Sigmoid colon (tissue), 7 donors: ENCODE results near the gene CCDC188. TPM values are rescaled to one million over a fixed set of nuclear protein-coding genes. Genes with fewer than 3 reads are reported as not detected.

ENCODE experiments used
- DNase-seq: peaks from one replicate; pipeline ENCODE4 v3.0.0-alpha.2; 2019
- H3K27ac ChIP-seq, 4 donors: fragments of 200-600 bp; sonication (generic); one replicate each; pipeline ENCODE4 v1.5.1; 2016 to 2019; ENCODE audit warnings: mild to moderate bottlenecking in 1 of 4
- H3K27me3 ChIP-seq, 3 donors: fragments of 200-600 bp; sonication (generic); one replicate each; pipeline ENCODE4 v1.5.1; 2019; ENCODE audit warnings: mild to moderate bottlenecking in 1 of 3
- H3K36me3 ChIP-seq, 4 donors: fragments of 200-600 bp; sonication (generic); one replicate each; pipeline ENCODE4 v1.5.1; 2016 to 2019
- H3K4me1 ChIP-seq, 4 donors: fragments of 200-600 bp; sonication (generic); one replicate each; pipeline ENCODE4 v1.5.1; 2017 to 2019
- H3K4me3 ChIP-seq, 4 donors: fragments of 200-600 bp; sonication (generic); one replicate each; pipeline ENCODE4 v1.5.1; 2017 to 2019; ENCODE audit warnings: mild to moderate bottlenecking in 2 of 4, moderate library complexity in 1 of 4
- H3K9me3 ChIP-seq, 4 donors: fragments of 200-600 bp in 3 of 4; sonication (generic) in 3 of 4; one replicate each; pipeline versions ENCODE4 v1.5.1 to v1.6.1; 2013 to 2019
- EP300 ChIP-seq, 4 donors: sonication (generic); formaldehyde crosslinking; IDR thresholded peaks; one replicate each; pipeline ENCODE4 v1.6.1; 2017; ENCODE audit warnings: antibody characterized with exemption in 4 of 4
- POLR2A ChIP-seq, 2 donors: fragments of 450-650 bp; IDR thresholded peaks; one replicate each; pipeline ENCODE4 v1.6.1; 2016; ENCODE audit warnings: antibody characterized with exemption in 2 of 2, mild to moderate bottlenecking in 2 of 2, moderate library complexity in 2 of 2
- POLR2AphosphoS5 ChIP-seq, 4 donors: sonication (generic); formaldehyde crosslinking; IDR thresholded peaks; one replicate each; pipeline ENCODE4 v1.6.1; 2017; ENCODE audit warnings: antibody characterized with exemption in 4 of 4
- WGBS, 2 donors: extraction: QIAGEN DNeasy Blood & Tissue Kit; methylation state at CpG; one replicate each; pipeline ENCODE4 v1.1.7; 2013; 5-methylcytosine and 5-hydroxymethylcytosine counted together
- intact Hi-C: fragments of 100-400 bp; cut with DNase I; formaldehyde crosslinking; loops from one replicate; pipeline ENCODE4 v1.15.1; 2023
- polyA plus RNA-seq, 3 donors: library from polyadenylated mRNA; stranded (reverse); fragments of 200-250 nt; gene quantifications; one replicate each; pipeline ENCODE4 v1.2.3, GENCODE V29; 2013
- total RNA-seq, 4 donors: library from RNA; depleted of rRNA; stranded (reverse); fragments of >200 nt; gene quantifications; one replicate each; pipeline ENCODE4 v1.1.0, GENCODE V29; 2016
- TF ChIP-seq, protein P1 (sequence below), 4 experiments: fragments of 450-650 bp in 3 of 4; fragments of 200-600 bp in 1 of 4; IDR thresholded peaks; one replicate each; pipeline ENCODE4 v1.5.1; 2016 to 2019; ENCODE audit warnings: antibody characterized with exemption in 4 of 4, mild to moderate bottlenecking in 3 of 4, moderate library complexity in 2 of 4
- donor health status: healthy with polysubstance abuse.
- donor health status: Bipolar disorder and iron deficiency.
- donor health status: healthy.

CCDC188 gene
- total and polyA plus RNA-seq, 7 donors: 0.41 to 1.1 TPM; not detected in 5

DNA sequence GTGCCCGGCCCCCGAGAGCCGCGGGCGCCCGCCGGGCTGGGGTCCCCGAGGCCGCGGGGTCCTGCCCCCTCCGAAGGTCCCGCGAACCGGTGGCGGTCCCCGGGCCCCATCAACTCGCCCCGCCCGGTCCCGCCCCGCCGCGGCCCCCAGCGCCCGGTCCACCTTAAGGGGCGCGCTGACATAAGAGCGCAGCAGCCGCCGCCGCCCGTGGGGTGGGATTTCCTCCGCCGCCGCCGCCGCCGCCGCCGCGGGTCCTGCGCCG, 19.3 kb downstream of the CCDC188 start, which contains the start of gene ZDHHC8:
ZDHHC8 (plus strand) TSS at position 208 of the 262 bp plus-strand sequence. CDS start 144 bp downstream, outside the sequence.
- intact Hi-C loops: loop anchor here (5.0 to 10.0 kb wide), 3 partner anchors 49 to 277 kb away; partner anchors contain the start of genes DGCR8, GNB1L, RTL10 and TANGO2
- peaks cover 0 to 15% (median 3%) of the 10 kb centered on the region in 4 donors for H3K36me3 ChIP-seq
- H3K9me3 ChIP-seq: no peaks in the 10 kb centered on the region
- no peaks in the 10 kb centered on the region for H3K27me3 ChIP-seq
- TF ChIP-seq, protein P1, sequence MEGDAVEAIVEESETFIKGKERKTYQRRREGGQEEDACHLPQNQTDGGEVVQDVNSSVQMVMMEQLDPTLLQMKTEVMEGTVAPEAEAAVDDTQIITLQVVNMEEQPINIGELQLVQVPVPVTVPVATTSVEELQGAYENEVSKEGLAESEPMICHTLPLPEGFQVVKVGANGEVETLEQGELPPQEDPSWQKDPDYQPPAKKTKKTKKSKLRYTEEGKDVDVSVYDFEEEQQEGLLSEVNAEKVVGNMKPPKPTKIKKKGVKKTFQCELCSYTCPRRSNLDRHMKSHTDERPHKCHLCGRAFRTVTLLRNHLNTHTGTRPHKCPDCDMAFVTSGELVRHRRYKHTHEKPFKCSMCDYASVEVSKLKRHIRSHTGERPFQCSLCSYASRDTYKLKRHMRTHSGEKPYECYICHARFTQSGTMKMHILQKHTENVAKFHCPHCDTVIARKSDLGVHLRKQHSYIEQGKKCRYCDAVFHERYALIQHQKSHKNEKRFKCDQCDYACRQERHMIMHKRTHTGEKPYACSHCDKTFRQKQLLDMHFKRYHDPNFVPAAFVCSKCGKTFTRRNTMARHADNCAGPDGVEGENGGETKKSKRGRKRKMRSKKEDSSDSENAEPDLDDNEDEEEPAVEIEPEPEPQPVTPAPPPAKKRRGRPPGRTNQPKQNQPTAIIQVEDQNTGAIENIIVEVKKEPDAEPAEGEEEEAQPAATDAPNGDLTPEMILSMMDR (IDR thresholded peaks at IDR 0.05): no peak
- TF ChIP-seq POLR2AphosphoS5 (IDR thresholded peaks at IDR 0.05) (no peak), EP300 (IDR thresholded peaks at IDR 0.05) (no peak), POLR2A (IDR thresholded peaks at IDR 0.05) (no peak)
- DNase-seq: no peak
- peaks cover 0 to 53% (median 47%) of the 10 kb centered on the region in 4 donors for H3K4me1 ChIP-seq
- 1% methylated on average over 43 of the region's 43 CpGs for WGBS, 2 donors
- peak within 1 kb of the TSS; percentile 91 to 99 (median 99) for H3K27ac ChIP-seq
- peak within 1 kb of the TSS; percentile 77 to 100 (median 96) for H3K4me3 ChIP-seq

DNA sequence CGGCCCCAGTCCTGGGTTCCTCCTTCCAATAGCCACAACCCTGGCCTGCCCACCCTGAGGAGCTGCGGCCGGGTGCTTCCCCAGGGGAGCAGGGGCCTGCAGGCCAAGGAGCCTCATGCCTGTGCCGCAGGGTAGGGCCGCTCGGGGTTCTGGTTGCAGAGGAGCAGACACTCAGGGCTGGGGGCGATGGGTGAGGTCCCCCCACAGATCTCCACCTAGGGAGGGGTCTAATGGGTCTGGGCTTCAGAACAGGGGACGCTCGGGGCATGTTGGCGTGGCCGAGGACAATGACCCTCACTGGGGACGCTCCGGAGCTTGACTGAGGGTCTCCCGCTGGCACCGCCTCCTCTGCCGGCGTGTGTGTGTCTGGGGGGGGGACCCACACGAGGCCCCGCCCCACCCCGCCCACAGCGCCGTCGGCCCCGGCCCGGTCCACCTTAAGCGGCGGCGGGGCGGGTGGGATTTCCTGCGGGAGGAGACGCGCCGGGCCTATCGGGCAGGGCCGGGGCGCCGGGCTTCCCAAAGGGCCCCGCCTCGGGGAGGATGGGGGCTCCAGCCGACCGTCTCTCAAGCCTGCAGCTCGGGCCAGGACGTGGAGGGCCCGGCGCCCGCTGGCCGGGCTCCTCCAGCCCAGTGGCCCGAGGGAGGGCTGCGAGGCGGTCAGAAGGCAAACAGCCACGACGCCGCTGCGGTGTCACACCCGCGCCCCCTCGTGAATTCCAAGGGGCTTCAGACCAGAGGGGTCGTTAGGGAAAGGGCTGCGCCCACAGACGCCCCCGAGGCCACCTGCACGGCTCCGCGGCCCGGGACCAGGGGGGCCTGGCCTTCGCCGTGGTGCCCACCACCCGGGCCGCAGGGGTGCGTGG, 19.9 kb downstream of the CCDC188 start:
- peak overlapping the region; percentile 91 to 99 (median 99) for H3K27ac ChIP-seq
- H3K36me3 ChIP-seq: peaks cover 0 to 20% (median 5%) of the 10 kb centered on the region in 4 donors
- H3K4me3 ChIP-seq: peak overlapping the region; percentile 77 to 100 (median 96)
- DNase-seq: peak; percentile 94
- no peaks in the 10 kb centered on the region for H3K9me3 ChIP-seq
- H3K27me3 ChIP-seq: no peaks in the 10 kb centered on the region
- TF ChIP-seq POLR2AphosphoS5 (IDR thresholded peaks at IDR 0.05) (peak in 3 of 4 donors; percentile 38 to 55 (median 49)), EP300 (IDR thresholded peaks at IDR 0.05) (no peak)
- peaks cover 0 to 48% (median 42%) of the 10 kb centered on the region in 4 donors for H3K4me1 ChIP-seq
- WGBS, 2 donors: 5 to 6% methylated on average over 70 of the region's 70 CpGs
- intact Hi-C loops: loop anchor here (5.0 to 10.0 kb wide), 3 partner anchors 49 to 276 kb away; partner anchors contain the start of genes DGCR8, GNB1L, RTL10 and TANGO2

DNA sequence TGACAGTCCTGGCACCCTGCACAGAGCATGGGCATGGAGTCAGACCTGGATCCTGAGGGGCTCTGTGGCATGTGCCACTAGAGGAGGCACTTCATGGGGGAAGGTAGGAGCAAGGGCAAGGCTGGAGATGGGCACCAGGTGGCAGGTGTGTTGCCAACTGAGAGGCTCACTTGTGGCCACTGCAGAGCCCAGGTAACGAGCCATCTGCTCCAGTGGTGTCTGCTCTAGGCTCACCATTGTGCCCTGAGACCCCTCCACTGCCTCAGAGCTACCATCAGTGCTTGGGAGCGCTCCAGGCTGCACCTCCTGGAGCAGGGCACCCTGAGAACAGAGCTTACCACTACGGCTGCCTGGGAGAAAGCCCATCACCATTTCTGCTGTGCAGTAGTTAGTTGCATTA, 20.5 kb downstream of the CCDC188 start:
- H3K27ac ChIP-seq: peak overlapping the region; percentile 91 to 99 (median 99)
- 65 to 81% methylated on average over 3 of the region's 3 CpGs for WGBS, 2 donors
- peaks cover 0 to 27% (median 12%) of the 10 kb centered on the region in 4 donors for H3K36me3 ChIP-seq
- intact Hi-C loops: loop anchor here (5.0 to 10.0 kb wide), 3 partner anchors 48 to 276 kb away; partner anchors contain the start of genes DGCR8, GNB1L, RTL10 and TANGO2
- H3K9me3 ChIP-seq: no peaks in the 10 kb centered on the region
- no peak for DNase-seq
- peaks cover 0 to 41% (median 35%) of the 10 kb centered on the region in 4 donors for H3K4me1 ChIP-seq
- TF ChIP-seq, protein P1 (IDR thresholded peaks at IDR 0.05): no peak
- TF ChIP-seq POLR2AphosphoS5 (IDR thresholded peaks at IDR 0.05) (no peak), POLR2A (IDR thresholded peaks at IDR 0.05) (no peak), EP300 (IDR thresholded peaks at IDR 0.05) (no peak)
- peak overlapping the region in 3 of 4 donors; percentile 77 to 100 (median 94) for H3K4me3 ChIP-seq
- H3K27me3 ChIP-seq: no peaks in the 10 kb centered on the region

DNA sequence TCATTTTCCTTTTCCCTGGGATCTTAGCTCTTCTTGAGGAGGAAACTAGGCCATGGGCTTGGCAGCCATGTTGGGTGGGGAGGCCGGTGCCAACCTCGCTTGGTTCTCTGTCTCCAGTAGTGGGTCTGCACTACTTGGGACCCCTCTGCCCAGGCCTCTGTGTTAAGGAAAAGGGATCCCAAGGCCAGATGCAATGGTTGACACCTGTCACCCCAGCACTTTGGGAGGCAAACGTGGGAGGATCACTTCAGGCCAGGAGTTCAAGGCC, 21.2 kb downstream of the CCDC188 start:
- Histone ChIP-seq H3K4me1 (peaks cover 0 to 35% (median 30%) of the 10 kb centered on the region in 4 donors), H3K4me3 (no peak overlapping the region), H3K9me3 (no peaks in the 10 kb centered on the region), H3K27ac (no peak overlapping the region), H3K36me3 (peaks cover 0 to 33% (median 15%) of the 10 kb centered on the region in 4 donors), H3K27me3 (no peaks in the 10 kb centered on the region)
- no peak for DNase-seq
- no peak for TF ChIP-seq POLR2A (IDR thresholded peaks at IDR 0.05)
- TF ChIP-seq, protein P1 (IDR thresholded peaks at IDR 0.05): no peak
- TF ChIP-seq POLR2AphosphoS5 (IDR thresholded peaks at IDR 0.05): no peak
- no peak for TF ChIP-seq EP300 (IDR thresholded peaks at IDR 0.05)
- WGBS, 2 donors: 59 to 92% methylated on average over 3 of the region's 3 CpGs
- intact Hi-C loops: loop anchor here (5.0 to 10.0 kb wide), 3 partner anchors 47 to 275 kb away; partner anchors contain the start of genes DGCR8, GNB1L, RTL10 and TANGO2
